OCI-LY3 (cell line): ENCODE results near the gene SAMHD1.
A peak's percentile ranks its signal among the peaks of the same experiment; 100 is the strongest.

Experiments used
- H2AFZ ChIP-seq: fragments of 200-600, 300-600 bp; shearing (Covaris generic); 2 replicates; pipeline ENCODE4 v1.6.0; 2014; ENCODE audit warnings: antibody characterized with exemption, low read depth, low read length
- H3K27ac ChIP-seq: fragments of 200-600, 300-600 bp; sonication (generic); 2 replicates; pipeline ENCODE4 v1.5.1; 2014; ENCODE audit warnings: mild to moderate bottlenecking, low read length, moderate library complexity, mixed read lengths
- H3K27me3 ChIP-seq: fragments of 200-600, 300-600 bp; sonication (generic); 2 replicates; pipeline ENCODE4 v1.6.1; 2014; ENCODE audit warnings: low read depth, low read length, mixed read lengths
- H3K36me3 ChIP-seq: fragments of 200-600, 300-600 bp; sonication (generic); replicated peaks from 2 replicates; pipeline ENCODE3; 2014; ENCODE audit warnings: low read depth, low read length, mixed read lengths
- H3K4me1 ChIP-seq: fragments of 300-600, 200-600 bp; sonication (generic); 2 replicates; pipeline ENCODE4 v1.6.1; 2014; ENCODE audit warnings: low read length, mixed read lengths
- H3K4me2 ChIP-seq: fragments of 200-600, 300-600 bp; sonication (generic); 2 replicates; pipeline ENCODE4 v1.6.1; 2014; ENCODE audit warnings: low read length, mixed read lengths
- H3K4me3 ChIP-seq: fragments of 300-600, 200-600 bp; sonication (generic); 2 replicates; pipeline ENCODE4 v1.5.1; 2014; ENCODE audit warnings: antibody characterized with exemption, mild to moderate bottlenecking, low read length, moderate library complexity
- H3K79me2 ChIP-seq: fragments of 300-600, 200-600 bp; shearing (Covaris generic); 2 replicates; pipeline ENCODE4 v1.6.1; 2014; ENCODE audit warnings: mild to moderate bottlenecking, low read length, mixed read lengths
- H3K9ac ChIP-seq: fragments of 300-600, 200-600 bp; shearing (Covaris generic); 2 replicates; pipeline ENCODE4 v1.6.0; 2014; ENCODE audit warnings: mild to moderate bottlenecking, low read length, moderate library complexity
- H3K9me3 ChIP-seq: fragments of 200-600, 300-600 bp; shearing (Covaris generic); 2 replicates; pipeline ENCODE4 v1.6.1; 2014; ENCODE audit warnings: low read length, mixed read lengths; ENCODE audit not compliant: insufficient read depth
- H4K20me1 ChIP-seq: fragments of 200-600, 300-600 bp; sonication (generic); 2 replicates; pipeline ENCODE4 v1.6.1; 2016; ENCODE audit warnings: low read length, mixed read lengths; ENCODE audit not compliant: insufficient read depth
- EZH2phosphoT487 ChIP-seq: fragments of 200-600 bp; shearing (Covaris generic); IDR thresholded peaks from 2 replicates; pipeline ENCODE4 v1.6.1; 2018; ENCODE audit warnings: antibody characterized with exemption, mixed run types, low read depth
- TF ChIP-seq, protein P1 (sequence below): fragments of 200-600, 300-600 bp; sonication (generic); IDR thresholded peaks from 2 replicates; pipeline ENCODE4 v1.5.1; 2014; ENCODE audit warnings: antibody characterized with exemption, low read length, low read depth

SAMHD1 gene

DNA sequence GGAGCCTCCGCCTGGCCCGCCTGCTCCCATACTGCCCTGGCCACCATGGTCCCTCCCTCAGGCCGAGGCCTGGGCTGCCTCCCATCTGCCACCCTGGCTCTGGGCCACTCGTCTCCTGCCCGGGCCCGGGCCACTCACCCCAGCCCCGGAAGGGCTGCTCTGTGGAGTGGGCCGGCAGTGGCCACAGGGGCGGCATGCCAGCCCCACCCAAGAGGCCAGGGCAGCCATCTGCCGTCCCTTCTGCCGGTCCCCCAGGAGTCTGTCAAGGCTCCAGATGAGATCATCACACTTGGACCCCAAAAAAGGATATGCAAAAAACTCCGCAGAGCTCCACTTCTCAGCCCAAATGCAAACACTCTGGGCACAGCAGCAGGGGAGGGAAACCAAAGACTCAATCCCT is 99.3 kb downstream of the SAMHD1 start:
- peaks cover 8% of the 10 kb centered on the region for H3K36me3 ChIP-seq
- H3K27me3 ChIP-seq = no peaks in the 10 kb centered on the region
- peaks cover 28% of the 10 kb centered on the region for H3K79me2 ChIP-seq
- H3K4me3 ChIP-seq = peak overlapping the region; percentile 54
- no peak overlapping the region for H2AFZ ChIP-seq
- peaks cover 6% of the 10 kb centered on the region; the same call in 1 of the 2 replicates for H3K9me3 ChIP-seq
- H3K4me1 ChIP-seq = peaks cover 59% of the 10 kb centered on the region
- H3K9ac ChIP-seq = peak overlapping the region; percentile 60
- no peaks in the 10 kb centered on the region for H4K20me1 ChIP-seq
- H3K4me2 ChIP-seq = peak overlapping the region; percentile 64
- no peak for TF ChIP-seq EZH2phosphoT487
- TF ChIP-seq, protein P1, sequence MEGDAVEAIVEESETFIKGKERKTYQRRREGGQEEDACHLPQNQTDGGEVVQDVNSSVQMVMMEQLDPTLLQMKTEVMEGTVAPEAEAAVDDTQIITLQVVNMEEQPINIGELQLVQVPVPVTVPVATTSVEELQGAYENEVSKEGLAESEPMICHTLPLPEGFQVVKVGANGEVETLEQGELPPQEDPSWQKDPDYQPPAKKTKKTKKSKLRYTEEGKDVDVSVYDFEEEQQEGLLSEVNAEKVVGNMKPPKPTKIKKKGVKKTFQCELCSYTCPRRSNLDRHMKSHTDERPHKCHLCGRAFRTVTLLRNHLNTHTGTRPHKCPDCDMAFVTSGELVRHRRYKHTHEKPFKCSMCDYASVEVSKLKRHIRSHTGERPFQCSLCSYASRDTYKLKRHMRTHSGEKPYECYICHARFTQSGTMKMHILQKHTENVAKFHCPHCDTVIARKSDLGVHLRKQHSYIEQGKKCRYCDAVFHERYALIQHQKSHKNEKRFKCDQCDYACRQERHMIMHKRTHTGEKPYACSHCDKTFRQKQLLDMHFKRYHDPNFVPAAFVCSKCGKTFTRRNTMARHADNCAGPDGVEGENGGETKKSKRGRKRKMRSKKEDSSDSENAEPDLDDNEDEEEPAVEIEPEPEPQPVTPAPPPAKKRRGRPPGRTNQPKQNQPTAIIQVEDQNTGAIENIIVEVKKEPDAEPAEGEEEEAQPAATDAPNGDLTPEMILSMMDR = no peak
- H3K27ac ChIP-seq = peak overlapping the region; percentile 48

DNA sequence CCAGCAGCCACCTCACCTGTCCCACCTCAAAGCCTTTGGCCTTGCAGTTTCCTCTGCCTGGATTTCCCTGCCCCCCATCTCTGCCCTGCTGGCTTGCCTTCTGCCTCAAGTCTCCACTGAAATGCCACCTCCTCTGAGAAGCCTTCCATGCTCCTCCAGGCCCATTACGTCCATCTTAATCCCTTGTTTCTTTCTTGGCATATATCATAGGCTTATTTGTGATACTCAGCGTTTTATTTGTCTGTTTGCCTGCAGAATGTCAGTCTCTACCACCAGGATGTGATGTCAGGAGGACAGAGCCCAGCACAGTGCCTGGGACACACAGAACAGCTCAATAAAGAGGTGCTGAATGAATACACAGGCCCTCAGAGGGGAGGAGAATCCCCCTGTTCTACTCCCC is 100.0 kb downstream of the SAMHD1 start:
- Histone ChIP-seq H4K20me1 (no peaks in the 10 kb centered on the region), H3K9me3 (peaks cover 6% of the 10 kb centered on the region; the same call in 1 of the 2 replicates), H3K4me1 (peaks cover 66% of the 10 kb centered on the region), H3K4me2 (peak overlapping the region; percentile 64), H3K27ac (peak overlapping the region; percentile 48), H3K4me3 (0 out of 2 replicates have a peak overlapping the region, but pooled peaks have one; percentile 54), H3K9ac (peak overlapping the region; percentile 60), H3K27me3 (no peaks in the 10 kb centered on the region), H3K79me2 (peaks cover 31% of the 10 kb centered on the region), H3K36me3 (peaks cover 8% of the 10 kb centered on the region), H2AFZ (no peak overlapping the region)
- TF ChIP-seq, protein P1 = no peak
- no peak for TF ChIP-seq EZH2phosphoT487

DNA sequence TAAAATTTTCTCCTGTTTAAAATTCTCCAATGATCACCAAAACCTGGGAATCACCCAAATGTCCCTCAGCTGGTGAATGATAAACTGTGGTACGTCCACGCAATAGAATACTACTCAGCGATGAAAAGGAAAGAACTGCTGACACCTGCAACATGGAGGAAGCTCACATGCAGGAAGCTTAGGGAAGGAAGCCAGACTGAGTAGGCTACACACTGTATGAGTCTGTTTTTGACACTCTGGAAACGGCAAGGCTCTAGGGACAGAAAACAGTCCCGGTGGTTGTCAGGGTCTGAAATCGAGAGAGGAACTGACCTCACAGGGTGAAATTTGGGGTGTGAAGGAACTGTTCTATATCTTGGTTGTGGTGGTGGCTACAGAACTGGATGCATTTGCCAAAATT is 100.7 kb downstream of the SAMHD1 start:
- Histone ChIP-seq H3K4me3 (no peak overlapping the region), H3K4me2 (no peak overlapping the region; the same call in 1 of the 2 replicates), H3K9ac (no peak overlapping the region), H3K36me3 (peaks cover 8% of the 10 kb centered on the region), H3K27me3 (no peaks in the 10 kb centered on the region), H3K27ac (0 out of 2 replicates have a peak overlapping the region, but pooled peaks have one; percentile 11), H4K20me1 (no peaks in the 10 kb centered on the region), H3K4me1 (peaks cover 68% of the 10 kb centered on the region), H3K9me3 (peaks cover 6% of the 10 kb centered on the region; the same call in 1 of the 2 replicates), H3K79me2 (peaks cover 31% of the 10 kb centered on the region), H2AFZ (no peak overlapping the region)
- TF ChIP-seq, protein P1 = no peak
- no peak for TF ChIP-seq EZH2phosphoT487

DNA sequence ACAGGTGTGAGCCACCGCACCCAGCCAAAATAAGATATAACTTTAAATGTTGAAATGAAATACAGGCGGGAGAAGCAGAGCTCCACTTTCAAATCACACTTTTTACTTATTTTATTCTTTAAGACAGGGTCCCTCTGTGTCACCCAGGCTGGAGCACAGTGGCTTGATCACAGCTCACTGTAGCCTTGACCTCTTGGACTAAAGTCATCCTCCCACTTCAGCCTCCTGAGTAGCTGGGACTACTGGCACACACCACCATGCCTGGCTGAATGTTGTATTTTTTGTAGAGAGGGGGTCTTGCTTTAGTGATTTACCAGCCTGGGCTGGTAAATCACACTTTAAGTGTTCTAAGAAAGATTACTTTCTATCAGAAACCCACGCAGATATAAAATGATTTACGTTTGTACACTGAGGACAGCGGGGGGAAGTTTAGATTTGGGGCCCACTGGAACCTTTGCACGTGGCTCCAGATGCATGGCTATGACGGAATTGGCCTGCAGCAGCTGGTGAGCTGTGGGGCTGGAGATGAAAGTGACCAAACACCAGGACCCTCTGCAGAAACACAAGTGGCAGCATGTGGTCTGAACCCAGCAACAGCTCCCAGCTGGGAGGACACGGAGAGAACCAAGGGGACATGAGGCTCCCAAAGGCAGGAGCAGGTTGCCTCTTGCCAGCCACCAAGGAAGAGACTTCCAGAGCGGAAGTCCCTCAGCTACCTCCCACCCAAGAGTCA is 102.0 kb downstream of the SAMHD1 start:
- Histone ChIP-seq H3K9me3 (peaks cover 6% of the 10 kb centered on the region; the same call in 1 of the 2 replicates), H2AFZ (no peak overlapping the region), H3K4me2 (no peak overlapping the region), H3K36me3 (peaks cover 8% of the 10 kb centered on the region), H3K9ac (no peak overlapping the region), H4K20me1 (no peaks in the 10 kb centered on the region), H3K27ac (no peak overlapping the region), H3K4me3 (no peak overlapping the region), H3K27me3 (no peaks in the 10 kb centered on the region), H3K79me2 (peaks cover 31% of the 10 kb centered on the region), H3K4me1 (peaks cover 75% of the 10 kb centered on the region)
- TF ChIP-seq EZH2phosphoT487 = no peak
- TF ChIP-seq, protein P1 = no peak
